Fibroblast of villous mesenchyme (primary cell): ENCODE results near the gene RAB9A. TPM values are rescaled to one million over a fixed set of nuclear protein-coding genes. Genes with fewer than 3 reads are reported as not detected.
A peak's percentile ranks its signal among the peaks of the same experiment; 100 is the strongest.
"Not testable (repeated sequence)": the region's sequence is repeated elsewhere in the genome, so short reads cannot be mapped to it uniquely, and the experiment has no call there.

Experiments
- DNase-seq: peaks from one replicate; pipeline ENCODE4 v3.0.0-alpha.2; 2010; ENCODE audit warnings: low read depth
- H3K4me3 ChIP-seq: 2 replicates; pipeline ENCODE4 v1.5.1; 2011; ENCODE audit warnings: low read depth, mild to moderate bottlenecking, low read length
- CTCF ChIP-seq: IDR thresholded peaks from 2 replicates; pipeline ENCODE4 v1.5.1; 2012; ENCODE audit warnings: low read depth, mild to moderate bottlenecking, low read length; ENCODE audit not compliant: insufficient read depth
- total RNA-seq: library from RNA; depleted of rRNA; stranded (reverse); fragments of >200 nt; gene quantifications from 2 replicates; pipeline ENCODE4 v1.2.3, GENCODE V29; 2012

Gene RAB9A
- total RNA-seq, 1 donor = 63.0 TPM

- no peak overlapping the region for H3K4me3 ChIP-seq
- no peak for TF ChIP-seq CTCF
- DNase-seq = no peak
Observed at GRCh38 chrX:13716455-13716854, 27.5 kb downstream of the RAB9A start.

GRCh38 chrX:13716905-13717304 lies 28.0 kb downstream of the RAB9A start:
- no peak for DNase-seq
- no peak overlapping the region for H3K4me3 ChIP-seq
- TF ChIP-seq CTCF = no peak

GRCh38 chrX:13717700-13718472 lies 29.0 kb downstream of the RAB9A start:
- no peak for TF ChIP-seq CTCF
- H3K4me3 ChIP-seq = no peak overlapping the region
- peak; percentile 62 for DNase-seq

- DNase-seq = no peak
- TF ChIP-seq CTCF = no peak
Observed at GRCh38 chrX:13719192-13719856, 30.4 kb downstream of the RAB9A start.

GRCh38 chrX:13721371-13721770 lies 32.4 kb downstream of the RAB9A start:
- TF ChIP-seq CTCF = no peak
- H3K4me3 ChIP-seq = no peak overlapping the region
- DNase-seq = no peak

More at GRCh38 chrX:13719192-13719856, 30.4 kb downstream of the RAB9A start:
- H3K4me3 ChIP-seq = no peak overlapping the region

GRCh38 chrX:13721819-13722519 lies 33.0 kb downstream of the RAB9A start:
- no peak overlapping the region for H3K4me3 ChIP-seq
- peak; percentile 61 for DNase-seq
- no peak for TF ChIP-seq CTCF

- DNase-seq, H3K4me3 ChIP-seq: not testable (repeated sequence)
Observed at GRCh38 chrX:13724878-13725277, 36.0 kb downstream of the RAB9A start.

GRCh38 chrX:13726583-13726982 lies 37.7 kb downstream of the RAB9A start:
- not testable (repeated sequence) for H3K4me3 ChIP-seq, DNase-seq

- H3K4me3 ChIP-seq, DNase-seq: not testable (repeated sequence)
Observed at GRCh38 chrX:13730523-13730922, 41.6 kb downstream of the RAB9A start.
